ENCODE measurements around the gene COA1. TPM values are rescaled to one million over a fixed set of nuclear protein-coding genes. Genes with fewer than 3 reads are reported as not detected.

The COA1 gene
- total RNA-seq, 3 donors from 2014 or later (not counting 1 experiment from before 2014, with no cell fraction given): 55.0 to 85.3 (median 69.5) TPM

DNA sequence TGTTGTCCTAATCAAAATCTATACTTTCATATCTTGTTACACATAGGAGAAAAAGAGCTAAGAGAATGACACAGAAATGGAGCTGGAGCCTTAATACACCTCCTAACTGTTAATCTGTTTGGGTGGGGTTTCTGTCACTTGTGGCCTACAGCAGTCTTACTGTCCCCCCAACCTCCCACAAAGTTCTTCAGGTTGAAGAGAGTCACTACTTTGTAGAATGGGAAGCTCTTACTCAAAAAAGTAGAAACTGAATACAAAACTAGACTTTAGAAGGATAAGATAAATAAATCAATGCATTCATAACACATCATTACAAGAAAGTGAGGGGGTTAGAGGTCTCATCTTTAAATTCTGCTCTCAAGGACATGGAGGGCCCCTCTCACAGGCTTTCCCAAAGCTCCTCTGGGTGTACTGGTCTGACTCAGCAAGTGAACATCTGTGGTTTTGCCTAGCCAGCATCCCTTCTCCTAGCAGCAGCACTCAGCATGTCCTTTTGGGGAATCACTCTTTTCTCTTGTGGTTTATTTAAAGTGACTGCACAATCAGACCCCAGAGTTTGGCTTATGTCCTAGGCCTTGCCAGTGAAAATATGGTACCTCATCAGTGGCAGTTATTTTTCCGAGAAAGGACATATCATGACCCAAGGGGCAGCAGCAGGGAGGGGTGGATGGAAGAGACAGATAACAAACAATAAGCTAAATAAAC is 27.2 kb upstream of the COA1 start:
- Histone ChIP-seq H3K27me3 (ENCODE audit: control insufficient read depth, insufficient read depth, low read length) (no peaks in the 10 kb centered on the region), H3K4me3 (ENCODE audit: low read length) (no peak overlapping the region), H3K27ac (ENCODE audit: low read length) (no peak overlapping the region), H3K36me3 (ENCODE audit: control insufficient read depth, insufficient read depth, low read length) (no peaks in the 10 kb centered on the region), H3K4me1 (ENCODE audit: control insufficient read depth, insufficient read depth, low read length) (peaks cover 7% of the 10 kb centered on the region), H3K9me3 (ENCODE audit: control insufficient read depth, insufficient read depth, low read length) (no peaks in the 10 kb centered on the region)
- DNase-seq (no peak), ATAC-seq (no peak)
- intact Hi-C loops (cut with micrococcal nuclease): no loop called here
- Mint-ChIP-seq H3K4me1 (peaks cover 5 to 19% of the 10 kb centered on the region in 2 donors), H3K9me3 (no peaks in the 10 kb centered on the region), H3K27me3 (ENCODE audit: low read depth in 2 of 2) (peaks cover 0 to 10% of the 10 kb centered on the region in 2 donors), H3K27ac (peak overlapping the region; percentile 50 to 84), H3K4me3 (peak overlapping the region; percentile 78), H3K36me3 (no peaks in the 10 kb centered on the region)
- TF ChIP-seq, protein P1, sequence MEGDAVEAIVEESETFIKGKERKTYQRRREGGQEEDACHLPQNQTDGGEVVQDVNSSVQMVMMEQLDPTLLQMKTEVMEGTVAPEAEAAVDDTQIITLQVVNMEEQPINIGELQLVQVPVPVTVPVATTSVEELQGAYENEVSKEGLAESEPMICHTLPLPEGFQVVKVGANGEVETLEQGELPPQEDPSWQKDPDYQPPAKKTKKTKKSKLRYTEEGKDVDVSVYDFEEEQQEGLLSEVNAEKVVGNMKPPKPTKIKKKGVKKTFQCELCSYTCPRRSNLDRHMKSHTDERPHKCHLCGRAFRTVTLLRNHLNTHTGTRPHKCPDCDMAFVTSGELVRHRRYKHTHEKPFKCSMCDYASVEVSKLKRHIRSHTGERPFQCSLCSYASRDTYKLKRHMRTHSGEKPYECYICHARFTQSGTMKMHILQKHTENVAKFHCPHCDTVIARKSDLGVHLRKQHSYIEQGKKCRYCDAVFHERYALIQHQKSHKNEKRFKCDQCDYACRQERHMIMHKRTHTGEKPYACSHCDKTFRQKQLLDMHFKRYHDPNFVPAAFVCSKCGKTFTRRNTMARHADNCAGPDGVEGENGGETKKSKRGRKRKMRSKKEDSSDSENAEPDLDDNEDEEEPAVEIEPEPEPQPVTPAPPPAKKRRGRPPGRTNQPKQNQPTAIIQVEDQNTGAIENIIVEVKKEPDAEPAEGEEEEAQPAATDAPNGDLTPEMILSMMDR (IDR thresholded peaks at IDR 0.05): no peak
- 80% methylated on average over 1 of the region's 1 CpG for WGBS (ENCODE audit: insufficient coverage)

DNA sequence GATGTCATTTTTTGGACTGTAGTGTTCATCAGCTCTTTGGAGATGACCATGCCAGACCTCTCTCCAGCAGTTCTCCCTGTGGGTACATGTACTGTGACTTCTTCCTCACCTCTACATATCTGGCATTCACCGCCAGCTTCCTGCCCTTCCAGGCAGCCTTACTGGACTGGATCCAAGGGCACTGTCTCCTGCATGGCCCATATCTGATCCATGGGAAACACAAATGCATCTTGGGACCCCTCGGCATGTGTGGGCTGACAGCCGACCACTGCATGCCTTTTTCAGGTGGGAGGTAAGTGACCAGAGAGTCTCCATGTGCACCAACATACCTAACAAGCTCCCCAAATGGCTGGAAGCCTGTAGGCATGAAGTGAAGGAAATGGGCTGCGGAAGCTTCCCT is 25.3 kb upstream of the COA1 start:
- Histone ChIP-seq H3K36me3 (ENCODE audit: control insufficient read depth, insufficient read depth, low read length) (no peaks in the 10 kb centered on the region), H3K27me3 (ENCODE audit: control insufficient read depth, insufficient read depth, low read length) (no peaks in the 10 kb centered on the region), H3K4me3 (ENCODE audit: low read length) (no peak overlapping the region), H3K27ac (ENCODE audit: low read length) (no peak overlapping the region), H3K9me3 (ENCODE audit: control insufficient read depth, insufficient read depth, low read length) (no peaks in the 10 kb centered on the region), H3K4me1 (ENCODE audit: control insufficient read depth, insufficient read depth, low read length) (peaks cover 7% of the 10 kb centered on the region)
- peaks cover 5 to 19% of the 10 kb centered on the region in 2 donors for H3K4me1 Mint-ChIP-seq
- no peaks in the 10 kb centered on the region for H3K9me3 Mint-ChIP-seq
- intact Hi-C loops (cut with micrococcal nuclease): no loop called here
- ATAC-seq (no peak), DNase-seq (no peak)
- no peak overlapping the region for H3K4me3 Mint-ChIP-seq
- no peaks in the 10 kb centered on the region for H3K36me3 Mint-ChIP-seq
- peaks cover 0 to 10% of the 10 kb centered on the region in 2 donors for H3K27me3 Mint-ChIP-seq (ENCODE audit: low read depth in 2 of 2)
- no peak overlapping the region for H3K27ac Mint-ChIP-seq
- 87% methylated on average over 3 of the region's 4 CpGs for WGBS (ENCODE audit: insufficient coverage)
- TF ChIP-seq, protein P1 (IDR thresholded peaks at IDR 0.05): no peak

DNA sequence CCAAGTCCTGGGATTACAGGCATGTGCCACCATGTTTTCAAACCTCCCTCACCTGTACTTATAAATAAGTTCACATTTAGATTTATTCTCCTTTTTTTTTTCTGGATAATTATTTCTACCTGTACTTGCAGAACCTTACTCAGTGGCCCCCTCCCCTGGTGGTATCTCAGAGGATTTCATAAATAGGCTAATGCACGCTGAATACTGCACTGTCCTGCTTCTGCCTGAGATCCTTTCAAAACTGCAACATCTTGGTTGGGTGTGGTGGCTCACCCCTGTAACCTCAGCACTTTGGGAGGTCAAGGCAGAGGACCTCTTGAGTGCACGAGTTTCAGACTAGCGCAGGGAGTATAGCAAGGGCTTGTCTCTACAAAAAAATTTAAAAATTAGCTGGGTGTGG is 24.5 kb upstream of the COA1 start:
- ATAC-seq (no peak), DNase-seq (peak in 1 of 2 donors; percentile 16)
- Mint-ChIP-seq H3K27ac (no peak overlapping the region), H3K36me3 (no peaks in the 10 kb centered on the region), H3K4me1 (peaks cover 5 to 15% of the 10 kb centered on the region in 2 donors), H3K27me3 (ENCODE audit: low read depth in 2 of 2) (peaks cover 0 to 10% of the 10 kb centered on the region in 2 donors), H3K4me3 (no peak overlapping the region), H3K9me3 (no peaks in the 10 kb centered on the region)
- intact Hi-C loops (cut with micrococcal nuclease): no loop called here
- WGBS (ENCODE audit: insufficient coverage): 88% methylated on average over 3 of the region's 3 CpGs
- TF ChIP-seq, protein P1 (IDR thresholded peaks at IDR 0.05): no peak
- no peak overlapping the region for H3K4me3 ChIP-seq (ENCODE audit: low read length)
- peaks cover 7% of the 10 kb centered on the region for H3K4me1 ChIP-seq (ENCODE audit: control insufficient read depth, insufficient read depth, low read length)
- H3K9me3 ChIP-seq (ENCODE audit: control insufficient read depth, insufficient read depth, low read length): no peaks in the 10 kb centered on the region
- H3K27ac ChIP-seq (ENCODE audit: low read length): no peak overlapping the region
- no peaks in the 10 kb centered on the region for H3K36me3 ChIP-seq (ENCODE audit: control insufficient read depth, insufficient read depth, low read length)
- no peaks in the 10 kb centered on the region for H3K27me3 ChIP-seq (ENCODE audit: control insufficient read depth, insufficient read depth, low read length)

Data from natural killer cell (primary cell).